ENCODE results near the gene UBE2H. TPM values are rescaled to one million over a fixed set of nuclear protein-coding genes. Genes with fewer than 3 reads are reported as not detected.
"Not testable (repeated sequence)": the region's sequence is repeated elsewhere in the genome, so short reads cannot be mapped to it uniquely, and the experiment has no call there.

Gene UBE2H
- total RNA-seq, 2 experiments from 2014 or later: 13.3 to 15.4 TPM

- POLR2A ChIA-PET: no interaction called here
- CTCF ChIA-PET: interaction anchor here (0.6 to 1.3 kb wide), 2 partner anchors 125 to 610 kb away, joined by 3 read pairs; no protein-coding TSS in a partner anchor
Observed at GRCh38 chr7:129886167-129886817, 66.5 kb downstream of the UBE2H start.

GRCh38 chr7:129884495-129884894 lies 68.3 kb downstream of the UBE2H start:
- ChIA-PET POLR2A (no interaction called here), CTCF (no interaction called here)

- ChIA-PET POLR2A (no interaction called here), CTCF (no interaction called here)
Observed at GRCh38 chr7:129883151-129883550, 69.6 kb downstream of the UBE2H start.

- ChIA-PET CTCF (no interaction called here), POLR2A (no interaction called here)
Observed at GRCh38 chr7:129882531-129882930, 70.2 kb downstream of the UBE2H start.

- ChIA-PET CTCF (no interaction called here), POLR2A (no interaction called here)
Observed at GRCh38 chr7:129877146-129877792, 75.5 kb downstream of the UBE2H start.

GRCh38 chr7:129875745-129876411 lies 76.9 kb downstream of the UBE2H start:
- ChIA-PET POLR2A (no interaction called here), CTCF (no interaction called here)

- CTCF ChIA-PET: no interaction called here
Observed at GRCh38 chr7:129875160-129875559, 77.6 kb downstream of the UBE2H start.

GRCh38 chr7:129874722-129875121 lies 78.0 kb downstream of the UBE2H start:
- ChIA-PET CTCF (interaction anchor here (0.7 kb wide), 1 partner anchor 43 kb away, joined by 3 read pairs; no protein-coding TSS in a partner anchor), POLR2A (no interaction called here)

More at GRCh38 chr7:129875160-129875559, 77.6 kb downstream of the UBE2H start:
- POLR2A ChIA-PET: no interaction called here

- ChIA-PET POLR2A (no interaction called here), CTCF (interaction anchor here (0.7 kb wide), 1 partner anchor 496 kb away, joined by 4 read pairs; no protein-coding TSS in a partner anchor)
Observed at GRCh38 chr7:129872054-129872453, 80.7 kb downstream of the UBE2H start.

GRCh38 chr7:129870668-129871067 lies 82.1 kb downstream of the UBE2H start:
- CTCF ChIA-PET: no interaction called here
- POLR2A ChIA-PET: no interaction called here

- CTCF ChIA-PET: no interaction called here
Observed at GRCh38 chr7:129866251-129866650, 86.5 kb downstream of the UBE2H start.

GRCh38 chr7:129865925-129866201 lies 86.9 kb downstream of the UBE2H start:
- CTCF ChIA-PET: no interaction called here
- POLR2A ChIA-PET: no interaction called here

More at GRCh38 chr7:129866251-129866650, 86.5 kb downstream of the UBE2H start:
- POLR2A ChIA-PET: no interaction called here

GRCh38 chr7:129865093-129865924 lies 87.5 kb downstream of the UBE2H start:
- POLR2A ChIA-PET: no interaction called here
- CTCF ChIA-PET: no interaction called here

- CTCF ChIA-PET, POLR2A ChIA-PET: not testable (repeated sequence)
Observed at GRCh38 chr7:129864676-129865075, 88.1 kb downstream of the UBE2H start.

- POLR2A ChIA-PET: no interaction called here
- CTCF ChIA-PET: interaction anchor here (1.6 kb wide), 1 partner anchor 13 kb away, joined by 4 read pairs; no protein-coding TSS in a partner anchor
Observed at GRCh38 chr7:129864042-129864441, 88.7 kb downstream of the UBE2H start.

- ChIA-PET POLR2A (no interaction called here), CTCF (interaction anchor here (1.6 kb wide), 1 partner anchor 12 kb away, joined by 4 read pairs; no protein-coding TSS in a partner anchor)
Observed at GRCh38 chr7:129862682-129863081, 90.1 kb downstream of the UBE2H start.

GRCh38 chr7:129860784-129861183 lies 92.0 kb downstream of the UBE2H start:
- POLR2A ChIA-PET: not testable (repeated sequence)
- CTCF ChIA-PET: interaction anchor here (0.6 kb wide), 1 partner anchor 492 kb away, joined by 3 read pairs; no protein-coding TSS in a partner anchor

- ChIA-PET CTCF (no interaction called here), POLR2A (no interaction called here)
Observed at GRCh38 chr7:129859183-129859582, 93.6 kb downstream of the UBE2H start.

- POLR2A ChIA-PET: no interaction called here
- CTCF ChIA-PET: no interaction called here
Observed at GRCh38 chr7:129858490-129858889, 94.3 kb downstream of the UBE2H start.

- POLR2A ChIA-PET: no interaction called here
- CTCF ChIA-PET: interaction anchor here (0.6 to 1.0 kb wide), 3 partner anchors 14 to 153 kb away, joined by 3 to 4 read pairs (median 3); no protein-coding TSS in a partner anchor
Observed at GRCh38 chr7:129857313-129857712, 95.4 kb downstream of the UBE2H start.

Data from activated CD8-positive, alpha-beta memory T cell treated with anti-CD3 and anti-CD28 coated beads for 36 hours (primary cell).